Tibial artery (tissue), 4 donors: ENCODE results near the gene OPN1MW.
"Not testable (repeated sequence)": the region's sequence is repeated elsewhere in the genome, so short reads cannot be mapped to it uniquely, and the experiment has no call there.

ENCODE experiments used
- DNase-seq, 2 donors: peaks; one replicate each; pipeline ENCODE4 v3.0.0-alpha.2; 2019
- H3K27ac ChIP-seq, 2 donors: fragments of 200-600 bp; sonication (generic) in 1 of 2; 1 replicate in 1 of 2; 2 replicates in 1 of 2; pipeline ENCODE4 v1.5.1; 2018 to 2019; ENCODE audit warnings: mild to moderate bottlenecking in 1 of 2
- H3K27me3 ChIP-seq, 2 donors: fragments of 200-600 bp; sonication (generic) in 1 of 2; one replicate each; pipeline versions ENCODE4 v1.5.1 to v1.6.0; 2016 to 2019
- H3K36me3 ChIP-seq, 3 donors: fragments of 200-600 bp; sonication (generic) in 2 of 3; one replicate each; pipeline ENCODE4 v1.5.1; 2016 to 2019; ENCODE audit warnings: mild to moderate bottlenecking in 2 of 3
- H3K4me1 ChIP-seq, 4 donors: fragments of 200-600 bp; sonication (generic) in 2 of 4; 1 replicate in 3 of 4; 2 replicates in 1 of 4; pipeline ENCODE4 v1.5.1; 2016 to 2019
- H3K4me3 ChIP-seq, 2 donors: fragments of 200-600 bp; sonication (generic) in 1 of 2; 1 replicate in 1 of 2; 2 replicates in 1 of 2; pipeline ENCODE4 v1.5.1; 2018 to 2019; ENCODE audit warnings: mild to moderate bottlenecking in 2 of 2
- H3K9me3 ChIP-seq, 3 donors: fragments of 200-600 bp; sonication (generic) in 1 of 3; one replicate each; pipeline ENCODE4 v1.5.1; 2016 to 2019
- intact Hi-C: fragments of 100-400 bp; cut with DNase I; formaldehyde crosslinking; loops from one replicate; pipeline ENCODE4 v1.15.0; 2023; ENCODE audit warnings: low total_unique reads
- TF ChIP-seq, protein P1 (sequence below), 2 experiments: fragments of 200-600 bp in 1 of 2; fragments of 450-650 bp in 1 of 2; IDR thresholded peaks; one replicate each; pipeline ENCODE4 v1.5.1; 2017 to 2019; ENCODE audit warnings: antibody characterized with exemption in 2 of 2, mild to moderate bottlenecking in 1 of 2, moderate library complexity in 1 of 2

The OPN1MW gene

DNA sequence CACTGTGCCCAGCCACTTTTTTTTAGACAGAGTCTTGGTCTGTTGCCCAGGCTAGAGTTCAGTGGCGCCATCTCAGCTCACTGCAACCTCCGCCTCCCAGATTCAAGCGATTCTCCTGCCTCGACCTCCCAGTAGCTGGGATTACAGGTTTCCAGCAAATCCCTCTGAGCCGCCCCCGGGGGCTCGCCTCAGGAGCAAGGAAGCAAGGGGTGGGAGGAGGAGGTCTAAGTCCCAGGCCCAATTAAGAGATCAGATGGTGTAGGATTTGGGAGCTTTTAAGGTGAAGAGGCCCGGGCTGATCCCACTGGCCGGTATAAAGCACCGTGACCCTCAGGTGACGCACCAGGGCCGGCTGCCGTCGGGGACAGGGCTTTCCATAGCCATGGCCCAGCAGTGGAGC, at the start of gene OPN1MW:
Gene OPN1MW (plus strand): TSS at position 301 of the 400 bp plus-strand sequence. CDS start 82 bp downstream, at position 383.
- intact Hi-C loops, H3K27ac ChIP-seq, DNase-seq, H3K36me3 ChIP-seq, H3K9me3 ChIP-seq, H3K4me1 ChIP-seq, H3K27me3 ChIP-seq, H3K4me3 ChIP-seq: not testable (repeated sequence)

DNA sequence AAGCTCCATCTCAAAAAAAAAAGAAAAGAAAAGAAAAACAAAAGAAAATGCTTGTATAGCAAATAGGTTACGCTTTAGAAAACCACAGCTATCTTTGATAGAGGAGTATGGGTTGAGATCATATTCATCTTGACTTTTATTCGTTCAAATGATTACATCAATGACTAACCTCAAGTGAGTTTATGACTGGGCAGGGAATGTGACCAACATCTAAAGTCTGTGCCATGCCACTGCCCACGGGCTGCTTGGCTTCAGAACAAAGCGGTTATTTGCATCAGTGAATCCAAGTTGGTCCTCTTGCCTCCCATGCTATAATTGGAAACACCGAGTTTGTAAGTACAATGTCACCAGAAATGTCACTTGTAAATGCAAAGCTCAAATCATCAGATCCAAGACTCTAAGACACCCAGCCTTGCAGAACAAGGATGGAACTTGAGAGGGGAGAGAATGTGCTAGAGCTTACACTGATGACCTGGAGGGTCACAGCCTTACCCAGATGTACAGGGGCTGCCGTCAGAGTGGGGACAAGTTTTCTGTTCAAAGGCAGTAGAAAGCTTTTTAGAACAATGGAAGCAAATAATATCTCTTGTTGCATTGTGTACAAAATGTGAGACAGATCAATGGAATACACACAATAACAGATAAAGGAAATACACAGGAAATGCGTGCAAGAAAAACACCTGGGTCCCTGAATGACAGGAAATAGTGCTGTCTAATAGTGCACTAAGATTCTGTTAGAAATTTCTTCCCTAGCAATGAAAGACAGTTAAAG, 46.8 kb upstream of the OPN1MW start:
- Histone ChIP-seq H3K27ac (no peak overlapping the region), H3K4me3 (no peak overlapping the region), H3K4me1 (no peaks in the 10 kb centered on the region), H3K27me3 (no peaks in the 10 kb centered on the region), H3K36me3 (no peaks in the 10 kb centered on the region), H3K9me3 (no peaks in the 10 kb centered on the region)
- TF ChIP-seq, protein P1, sequence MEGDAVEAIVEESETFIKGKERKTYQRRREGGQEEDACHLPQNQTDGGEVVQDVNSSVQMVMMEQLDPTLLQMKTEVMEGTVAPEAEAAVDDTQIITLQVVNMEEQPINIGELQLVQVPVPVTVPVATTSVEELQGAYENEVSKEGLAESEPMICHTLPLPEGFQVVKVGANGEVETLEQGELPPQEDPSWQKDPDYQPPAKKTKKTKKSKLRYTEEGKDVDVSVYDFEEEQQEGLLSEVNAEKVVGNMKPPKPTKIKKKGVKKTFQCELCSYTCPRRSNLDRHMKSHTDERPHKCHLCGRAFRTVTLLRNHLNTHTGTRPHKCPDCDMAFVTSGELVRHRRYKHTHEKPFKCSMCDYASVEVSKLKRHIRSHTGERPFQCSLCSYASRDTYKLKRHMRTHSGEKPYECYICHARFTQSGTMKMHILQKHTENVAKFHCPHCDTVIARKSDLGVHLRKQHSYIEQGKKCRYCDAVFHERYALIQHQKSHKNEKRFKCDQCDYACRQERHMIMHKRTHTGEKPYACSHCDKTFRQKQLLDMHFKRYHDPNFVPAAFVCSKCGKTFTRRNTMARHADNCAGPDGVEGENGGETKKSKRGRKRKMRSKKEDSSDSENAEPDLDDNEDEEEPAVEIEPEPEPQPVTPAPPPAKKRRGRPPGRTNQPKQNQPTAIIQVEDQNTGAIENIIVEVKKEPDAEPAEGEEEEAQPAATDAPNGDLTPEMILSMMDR (IDR thresholded peaks at IDR 0.05): no peak
- no peak for DNase-seq
- intact Hi-C loops: no loop called here

DNA sequence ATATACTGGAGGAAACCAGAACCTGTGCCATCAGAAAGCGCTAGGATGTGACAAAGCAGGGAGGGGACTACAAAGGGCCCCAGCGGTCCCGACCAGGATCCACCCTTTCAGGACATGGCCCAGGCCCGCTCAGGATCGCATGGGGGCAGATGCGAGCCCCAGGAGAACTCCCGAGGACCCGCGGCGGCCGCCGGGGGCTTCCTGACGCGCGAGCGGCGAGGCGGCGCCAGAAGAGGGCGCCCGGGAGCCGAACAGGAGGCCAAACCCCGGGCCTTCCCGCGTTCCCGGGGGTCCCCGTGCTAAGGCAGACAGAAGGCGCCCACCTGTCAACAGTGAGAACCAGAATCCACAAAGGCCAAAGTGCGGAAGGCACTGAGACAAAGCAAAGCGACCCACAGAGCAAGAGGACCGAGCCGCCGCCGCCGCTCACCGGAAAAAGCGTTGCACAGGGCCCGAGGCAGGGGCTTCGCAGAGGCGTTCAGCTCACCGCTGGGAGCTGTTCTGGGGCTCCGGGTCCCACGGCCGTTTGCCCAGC, 45.7 kb upstream of the OPN1MW start:
- H3K9me3 ChIP-seq: no peaks in the 10 kb centered on the region
- intact Hi-C loops: no loop called here
- TF ChIP-seq, protein P1 (IDR thresholded peaks at IDR 0.05): peak; percentile 59 to 66

DNA sequence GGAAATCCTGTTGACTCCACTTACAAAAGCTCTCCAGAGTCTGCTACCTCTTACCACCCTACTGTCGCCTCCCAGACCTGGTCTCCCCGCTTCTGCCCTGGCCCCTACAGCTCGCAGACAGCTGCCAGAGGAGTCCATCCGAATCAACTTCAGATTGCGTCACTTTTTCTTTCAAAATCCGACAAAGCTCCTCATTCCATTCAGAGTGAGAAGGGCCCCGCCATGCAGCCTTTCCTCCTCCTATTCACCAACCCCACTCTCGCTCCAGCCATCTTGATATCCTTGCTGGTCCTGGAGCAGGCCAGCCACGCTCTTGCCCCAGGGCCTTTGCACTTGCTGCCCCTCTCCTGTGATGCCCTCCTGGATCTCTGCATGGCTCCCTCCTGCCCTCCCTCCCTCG, 43.5 kb upstream of the OPN1MW start:
- DNase-seq: no peak
- intact Hi-C loops: no loop called here
- H3K36me3 ChIP-seq: no peaks in the 10 kb centered on the region

More for the DNA sequence above, 45.7 kb upstream of the OPN1MW start:
- no peaks in the 10 kb centered on the region for H3K36me3 ChIP-seq
- no peak overlapping the region for H3K27ac ChIP-seq
- H3K27me3 ChIP-seq: no peaks in the 10 kb centered on the region
- DNase-seq: peak; percentile 52 to 69
- H3K4me3 ChIP-seq: peak overlapping the region; percentile 37 to 49
- H3K4me1 ChIP-seq: no peaks in the 10 kb centered on the region

GRCh38 chrX:154140206-154140605, 42.2 kb upstream of the OPN1MW start:
- Histone ChIP-seq H3K36me3 (no peaks in the 10 kb centered on the region), H3K4me1 (no peaks in the 10 kb centered on the region), H3K27ac (no peak overlapping the region), H3K9me3 (no peaks in the 10 kb centered on the region), H3K27me3 (no peaks in the 10 kb centered on the region), H3K4me3 (no peak overlapping the region)
- no peak for DNase-seq
- intact Hi-C loops: no loop called here
- TF ChIP-seq, protein P1 (IDR thresholded peaks at IDR 0.05): no peak

More for the DNA sequence above, 43.5 kb upstream of the OPN1MW start:
- H3K27ac ChIP-seq: no peak overlapping the region
- H3K9me3 ChIP-seq: no peaks in the 10 kb centered on the region
- no peaks in the 10 kb centered on the region for H3K4me1 ChIP-seq
- TF ChIP-seq, protein P1 (IDR thresholded peaks at IDR 0.05): no peak
- H3K4me3 ChIP-seq: no peak overlapping the region
- no peaks in the 10 kb centered on the region for H3K27me3 ChIP-seq

GRCh38 chrX:154140742-154141141, 41.7 kb upstream of the OPN1MW start:
- no peaks in the 10 kb centered on the region for H3K9me3 ChIP-seq
- no peaks in the 10 kb centered on the region for H3K27me3 ChIP-seq
- intact Hi-C loops: no loop called here

More at GRCh38 chrX:154140742-154141141, 41.7 kb upstream of the OPN1MW start:
- Histone ChIP-seq H3K27ac (no peak overlapping the region), H3K4me3 (no peak overlapping the region), H3K36me3 (no peaks in the 10 kb centered on the region), H3K4me1 (no peaks in the 10 kb centered on the region)
- no peak for DNase-seq
- TF ChIP-seq, protein P1 (IDR thresholded peaks at IDR 0.05): no peak
